GM18526 (cell line): Measurements from ENCODE around the gene LRRC52.

Source experiments
- POLR2A ChIP-seq: IDR thresholded peaks from 3 replicates; pipeline ENCODE4 v1.6.1; 2011; ENCODE audit not compliant: insufficient read length; ENCODE audit errors: extremely low read depth

LRRC52 gene

DNA sequence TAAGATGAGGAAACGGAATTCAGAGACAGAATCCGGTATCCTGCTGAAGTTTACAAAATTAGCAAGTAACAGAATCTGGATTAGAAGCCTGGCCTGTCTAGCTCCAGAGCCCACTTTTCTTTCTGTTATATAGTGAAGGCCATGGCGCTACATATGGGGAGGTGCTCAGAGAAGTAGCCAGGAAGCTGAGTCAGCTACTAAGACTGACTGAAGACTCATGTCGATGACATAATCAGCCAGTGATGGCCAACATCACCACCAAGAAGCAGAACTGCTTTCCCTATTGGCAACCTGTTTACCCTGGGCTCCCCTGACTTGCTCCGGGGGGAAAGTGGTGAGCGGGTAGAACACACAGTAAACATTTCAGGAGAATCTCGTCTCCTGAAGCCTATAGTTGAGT is 18.8 kb downstream of the LRRC52 start:
- TF ChIP-seq POLR2A, result no peak

DNA sequence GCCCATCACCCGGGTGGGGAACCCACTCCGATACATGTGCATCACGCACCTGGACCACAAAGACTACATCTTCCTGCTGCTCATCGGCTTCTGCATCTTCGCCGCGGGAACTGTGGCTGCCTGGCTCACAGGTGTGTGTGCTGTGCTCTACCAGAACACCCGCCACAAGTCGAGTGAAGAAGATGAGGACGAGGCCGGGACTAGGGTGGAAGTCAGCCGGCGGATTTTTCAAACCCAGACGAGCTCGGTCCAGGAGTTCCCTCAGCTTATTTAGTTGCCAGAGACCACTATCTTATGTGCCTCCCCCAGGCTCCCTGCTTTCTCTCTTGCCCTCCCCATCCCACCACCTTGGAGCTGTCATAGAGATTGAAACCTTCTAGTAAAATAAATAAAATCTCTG is 19.8 kb downstream of the LRRC52 start:
- no peak for TF ChIP-seq POLR2A

DNA sequence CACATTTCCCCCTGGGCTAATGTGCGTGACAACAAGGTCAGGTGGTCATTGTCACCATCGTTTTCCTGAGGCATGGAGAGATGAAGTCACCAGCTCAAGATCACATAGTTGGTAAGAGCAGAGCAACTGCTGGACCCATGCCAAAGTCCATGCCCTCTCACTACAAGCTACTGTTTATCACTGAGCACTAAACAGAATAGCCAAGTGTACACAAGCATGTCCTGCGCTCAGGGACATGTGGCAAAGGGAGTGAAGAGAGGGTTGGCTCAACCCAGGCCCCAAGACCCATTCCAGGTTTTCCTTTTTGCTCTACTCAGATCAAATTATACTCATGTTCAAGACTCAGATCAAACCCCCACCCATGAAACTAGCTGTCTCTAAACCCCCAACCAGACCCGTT is 20.8 kb downstream of the LRRC52 start:
- no peak for TF ChIP-seq POLR2A

DNA sequence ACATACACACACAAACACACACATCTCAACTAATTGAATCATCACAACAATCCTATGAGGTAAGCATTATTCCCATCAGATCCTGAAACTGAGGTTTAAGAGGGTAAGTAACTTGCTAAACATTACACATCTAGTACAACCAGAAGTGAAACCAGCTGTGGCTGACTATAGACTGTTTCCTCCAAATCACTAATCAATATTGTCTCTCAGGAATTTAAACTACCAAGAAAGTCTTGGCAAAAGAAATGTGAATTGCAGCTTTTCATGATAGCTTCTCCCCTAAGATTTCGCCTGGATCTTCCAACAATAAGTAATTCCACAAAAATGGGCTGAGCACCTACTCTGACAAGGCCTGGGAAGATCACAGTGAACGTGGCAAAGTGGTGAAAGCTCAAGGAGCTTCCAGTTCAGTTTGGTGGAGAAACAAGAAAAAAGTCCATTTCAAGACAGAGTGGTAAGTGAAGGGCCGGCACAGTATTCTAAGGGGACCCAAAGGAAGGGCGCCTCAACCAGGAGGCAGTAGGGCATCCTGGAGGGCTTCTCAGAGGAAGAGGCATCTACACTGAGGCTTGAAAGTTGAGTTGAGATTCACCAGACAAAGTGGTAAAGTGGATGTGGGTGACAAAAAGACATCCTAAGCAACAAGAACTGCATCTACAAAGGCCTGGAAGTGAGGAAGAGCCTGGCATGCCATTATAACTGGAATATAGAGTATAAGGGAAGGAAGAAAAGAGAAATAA is 22.1 kb downstream of the LRRC52 start:
- TF ChIP-seq POLR2A, result no peak

DNA sequence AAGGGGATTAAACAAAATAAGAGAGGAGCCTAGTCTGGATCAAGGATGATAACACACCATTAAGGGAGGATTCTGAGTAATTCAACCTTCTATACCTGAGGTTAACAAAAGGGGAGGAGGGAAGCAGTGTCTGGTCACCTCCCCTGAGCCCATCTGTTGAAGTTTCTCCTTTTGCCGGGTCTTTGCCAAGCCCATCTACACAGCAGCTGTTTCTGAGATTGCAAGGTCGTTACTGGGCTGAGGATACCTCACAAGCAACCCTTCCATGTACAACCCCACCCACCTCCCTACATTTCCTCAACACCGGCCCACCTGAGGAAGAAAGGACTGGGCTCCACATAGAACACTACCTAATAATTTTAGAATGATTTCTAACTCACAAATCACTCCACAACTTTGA is 26.3 kb downstream of the LRRC52 start:
- TF ChIP-seq POLR2A, result no peak

DNA sequence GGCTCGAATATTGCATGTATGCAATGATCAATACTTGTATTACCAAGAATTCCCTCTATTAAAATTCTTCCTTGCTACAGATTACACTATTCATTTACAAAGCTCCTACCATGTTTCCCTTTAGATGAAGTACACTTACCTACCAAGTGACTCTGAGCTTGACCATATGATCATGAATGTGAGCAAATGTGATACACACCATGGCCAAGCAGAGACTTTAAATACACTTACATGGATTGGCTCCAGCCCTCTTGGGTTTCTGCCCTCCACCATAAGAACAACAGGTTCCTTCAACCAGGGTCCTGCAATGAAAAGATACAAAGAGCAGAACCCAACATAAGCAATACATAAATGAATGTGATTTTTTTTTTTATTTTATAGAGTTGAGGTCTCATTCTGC is 30.0 kb downstream of the LRRC52 start:
- no peak for TF ChIP-seq POLR2A

DNA sequence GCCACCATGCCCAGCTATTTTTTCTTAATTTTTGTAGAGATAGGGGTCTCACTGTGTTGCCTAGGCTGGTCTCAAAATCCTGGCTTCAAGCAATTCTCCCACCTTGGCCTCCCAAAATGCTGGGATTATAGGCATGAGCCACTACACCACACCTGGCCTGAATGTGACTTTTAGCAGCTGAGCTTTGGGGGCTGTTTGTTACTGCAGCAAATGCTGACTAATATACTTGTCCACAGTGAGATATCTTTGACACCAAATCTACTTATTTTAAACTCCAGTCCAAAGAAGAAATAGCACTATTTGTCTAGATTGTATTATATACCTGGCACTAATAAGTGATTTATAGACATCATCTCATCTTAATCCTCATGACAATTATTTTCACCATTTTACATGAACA is 30.5 kb downstream of the LRRC52 start:
- TF ChIP-seq POLR2A, result no peak

DNA sequence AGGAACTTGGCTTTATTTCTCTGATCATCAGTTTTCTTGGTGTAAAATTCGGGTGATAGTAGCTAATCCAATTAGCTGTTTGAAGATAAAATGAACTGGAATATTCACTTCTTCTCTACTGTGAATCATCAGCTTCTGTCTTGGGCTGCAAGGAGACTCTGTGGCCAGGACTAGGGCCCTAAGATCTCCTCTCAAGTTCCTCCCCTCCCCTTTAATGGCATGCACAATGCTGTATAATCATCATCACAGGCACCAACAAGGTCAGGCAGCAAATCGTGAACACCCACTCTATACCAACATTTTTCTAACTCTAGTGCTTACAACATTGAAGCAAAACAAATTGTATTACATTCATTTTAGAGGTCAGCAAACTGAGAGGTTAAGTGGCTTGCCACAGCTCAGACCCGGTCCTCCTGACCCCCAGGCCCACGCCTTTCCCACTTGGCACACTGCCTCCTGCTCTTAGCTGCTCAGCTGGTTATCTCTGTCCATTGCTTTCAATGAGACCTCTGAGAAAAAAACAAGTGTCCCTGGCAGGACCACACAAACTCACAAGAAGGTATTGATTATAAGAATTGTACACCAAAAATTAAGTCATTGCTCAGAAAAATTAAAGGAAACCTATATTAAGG is 31.8 kb downstream of the LRRC52 start:
- TF ChIP-seq POLR2A, result no peak

DNA sequence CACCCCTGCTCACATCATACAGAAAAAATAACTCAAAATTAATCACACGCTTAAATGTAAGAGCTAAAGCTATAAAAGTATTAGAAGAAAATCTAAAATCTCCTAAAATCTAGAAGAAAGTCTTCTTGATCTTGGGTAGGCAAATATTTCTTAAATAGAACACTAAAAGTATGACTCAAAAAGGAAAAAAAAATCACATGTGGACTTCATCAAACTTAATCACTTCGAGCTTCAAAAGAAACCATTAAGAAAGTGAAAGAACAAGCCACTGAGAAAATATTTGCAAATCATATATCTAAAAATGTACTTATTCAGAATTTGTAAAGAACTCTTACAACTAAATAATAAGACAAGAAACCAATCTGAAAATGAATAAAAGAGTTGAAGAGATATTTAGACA is 32.7 kb downstream of the LRRC52 start:
- TF ChIP-seq POLR2A, result no peak

DNA sequence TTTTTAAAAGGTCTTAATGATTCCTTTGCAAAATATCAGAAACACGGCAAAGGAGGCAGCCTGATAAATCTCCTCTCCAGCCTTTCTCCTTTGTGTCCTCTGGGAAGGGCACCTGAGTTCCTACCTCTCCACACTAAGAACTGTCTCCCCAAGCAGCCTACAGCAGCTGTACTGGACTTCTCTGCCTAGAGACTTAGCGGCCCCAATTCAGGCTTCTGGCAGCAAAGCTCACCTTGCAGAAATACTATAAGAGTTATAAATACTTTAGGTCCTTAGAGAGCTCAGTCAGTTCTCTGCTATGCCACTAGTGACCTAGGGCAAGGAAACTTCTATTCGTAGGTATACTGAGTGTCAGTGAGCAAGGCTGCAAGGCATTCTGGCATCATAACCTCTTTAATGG is 33.9 kb downstream of the LRRC52 start:
- TF ChIP-seq POLR2A, result no peak

DNA sequence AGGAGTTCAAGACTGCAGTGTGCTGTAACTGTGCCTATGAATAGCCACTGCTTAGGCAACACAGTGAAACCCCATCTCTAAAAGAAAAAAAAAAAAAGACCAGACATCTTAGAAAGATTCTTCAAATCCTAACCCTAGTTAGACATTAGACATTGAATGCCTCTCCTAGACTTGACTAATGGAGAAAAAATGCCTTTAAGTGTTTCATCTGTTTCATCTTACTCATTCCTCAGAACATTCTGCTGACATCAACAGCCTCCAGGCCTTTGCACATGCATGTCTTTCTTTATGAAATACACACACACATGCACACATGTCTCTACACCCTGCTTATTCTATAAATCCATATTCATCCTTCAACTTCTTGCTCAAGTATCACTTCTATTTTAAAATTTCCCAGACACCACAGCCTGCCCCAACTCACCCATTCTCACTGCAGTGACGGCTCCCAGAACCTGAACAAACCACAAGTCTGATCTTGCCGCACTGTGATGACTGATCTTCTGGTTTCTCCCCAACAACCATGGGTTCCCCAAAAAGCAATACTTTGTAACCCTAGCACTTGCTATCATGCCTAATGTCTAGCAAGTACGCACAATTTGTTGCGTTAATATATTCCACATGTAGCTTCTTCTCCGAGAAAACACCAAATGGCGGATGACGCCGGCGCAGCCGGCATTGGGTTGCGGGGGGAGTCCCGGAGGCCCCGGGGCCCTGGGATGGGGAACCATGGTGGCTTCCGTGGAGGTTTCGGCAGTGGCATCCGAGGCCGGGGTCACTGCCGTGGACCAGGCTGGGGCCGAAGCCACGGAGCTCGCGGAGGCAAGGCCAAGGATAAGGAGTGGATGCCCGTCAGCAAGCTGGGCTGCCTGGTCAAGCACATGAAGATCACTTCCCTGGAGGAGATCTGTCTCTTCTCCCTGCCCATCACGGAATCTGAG is 37.4 kb downstream of the LRRC52 start:
- TF ChIP-seq POLR2A, result no peak

DNA sequence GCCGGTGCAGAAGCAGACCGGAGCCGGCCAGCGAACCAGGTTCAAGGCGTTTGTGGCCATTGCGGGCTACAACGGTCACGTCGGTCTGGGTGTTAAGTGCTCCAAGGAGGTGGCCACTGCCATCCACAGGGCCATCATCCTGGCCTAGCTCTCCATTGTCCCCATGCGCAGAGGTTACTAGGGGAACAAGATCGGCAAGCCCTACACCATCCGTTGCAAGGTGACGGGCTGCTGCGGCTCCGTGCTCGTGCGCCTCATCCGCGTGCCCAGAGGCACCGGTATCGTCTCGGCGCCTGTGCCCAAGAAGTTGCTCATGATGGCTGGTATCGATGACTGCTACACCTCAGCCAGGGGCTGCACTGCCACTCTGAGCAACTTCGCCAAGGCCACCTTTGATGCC is 38.1 kb downstream of the LRRC52 start:
- TF ChIP-seq POLR2A, result no peak

DNA sequence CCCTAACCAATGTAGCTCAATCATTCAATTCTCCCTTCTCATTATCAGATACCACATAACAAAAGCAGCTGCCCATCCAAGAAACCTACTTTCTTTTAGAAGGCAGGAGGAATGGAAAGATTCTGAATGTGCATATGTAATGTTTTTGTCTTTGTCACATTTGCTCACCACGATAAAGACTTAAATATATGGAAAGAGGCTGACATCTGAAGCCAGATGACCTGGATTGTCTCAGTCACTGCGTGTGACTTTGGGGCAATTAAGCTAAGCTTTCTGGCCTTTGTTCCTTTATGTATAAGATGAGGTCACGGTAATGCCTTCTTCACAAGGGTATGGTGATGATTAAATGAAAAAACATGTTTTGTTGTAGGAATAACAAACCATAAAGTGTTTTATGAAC is 42.6 kb downstream of the LRRC52 start:
- TF ChIP-seq POLR2A, result no peak

DNA sequence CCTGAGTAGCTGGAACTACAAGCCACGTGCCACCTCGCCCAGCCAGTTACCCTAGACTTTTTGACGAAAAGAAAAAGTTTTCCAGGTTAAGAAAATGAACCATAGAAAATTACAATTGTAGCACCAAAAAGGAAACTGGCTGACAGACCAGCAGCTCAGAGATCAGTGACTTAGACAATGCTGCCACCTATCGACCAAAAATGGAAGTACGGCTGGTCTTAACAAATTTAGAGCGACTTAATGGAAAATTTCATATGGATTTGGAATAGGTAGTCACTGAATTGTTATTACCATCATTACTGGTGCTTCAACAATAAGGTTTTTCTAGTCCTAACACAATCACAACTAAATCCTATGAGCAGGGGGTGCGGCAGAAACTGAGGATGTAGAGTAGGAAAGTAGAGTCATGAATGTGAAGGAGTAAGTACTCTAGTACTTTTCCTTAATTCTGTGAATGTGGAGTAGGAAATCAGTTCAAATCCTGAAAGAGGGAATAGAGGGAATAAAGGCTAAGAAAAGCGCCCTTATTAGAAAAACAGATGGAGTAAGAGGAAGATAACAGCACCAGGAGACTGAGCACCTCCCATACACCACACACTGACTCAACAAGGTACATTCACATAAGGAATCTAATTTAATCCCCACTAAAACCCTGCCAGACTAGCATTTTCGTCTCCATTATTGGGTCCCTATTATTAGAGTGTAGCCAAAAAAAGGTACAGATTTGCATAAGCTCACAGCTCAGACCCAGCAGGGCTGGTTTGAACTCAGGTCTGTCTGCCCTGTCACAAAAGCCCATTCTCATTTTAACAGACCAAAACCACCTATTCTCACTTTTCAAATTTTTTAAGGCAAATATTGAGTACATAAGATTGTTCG is 49.4 kb downstream of the LRRC52 start:
- TF ChIP-seq POLR2A, result no peak
